Measurements from ENCODE around the gene CABP2.

CABP2 gene

DNA sequence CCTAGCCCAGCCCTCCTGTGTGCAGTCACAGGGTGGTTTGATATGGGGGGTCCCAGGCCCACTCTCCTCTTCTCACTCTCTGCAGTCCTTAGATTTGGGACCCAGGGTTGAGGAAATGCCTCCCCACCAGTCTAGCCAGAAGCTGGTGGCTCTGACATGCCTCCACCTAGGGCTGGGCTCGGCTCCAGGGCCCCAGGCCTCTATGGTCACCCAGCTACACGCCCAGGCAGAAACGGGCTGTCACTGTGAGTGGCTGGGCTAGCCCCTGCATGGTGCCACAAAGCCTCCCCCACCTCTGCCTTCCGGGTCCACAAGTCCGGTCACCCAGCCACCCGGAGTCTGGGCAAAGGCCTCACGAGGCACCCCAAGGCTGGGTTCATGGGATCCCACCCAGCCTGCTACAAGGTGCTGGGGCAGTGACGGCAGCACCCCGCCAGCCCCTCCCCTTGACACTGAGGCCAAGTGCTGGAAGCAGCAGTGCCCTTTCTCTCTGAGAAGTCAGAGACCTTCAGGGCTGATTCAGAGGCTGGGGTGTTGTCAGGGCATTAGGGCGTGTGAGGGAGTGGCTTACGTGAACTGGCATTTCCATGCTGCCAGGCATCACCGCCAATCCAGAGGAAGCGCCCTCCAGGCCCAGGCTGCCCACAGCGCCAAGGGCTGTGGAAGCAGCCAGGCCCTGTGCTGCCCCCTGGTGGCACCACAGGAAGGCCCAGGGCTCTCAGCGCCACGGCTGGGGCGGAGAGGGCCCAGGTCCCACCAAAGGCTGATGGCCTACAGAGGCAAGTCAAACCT lies 17.4 kb downstream of the CABP2 start (continued):
- TF ChIP-seq ZNF776 (tag by site-specific recombination; IDR thresholded peaks at IDR 0.05; ENCODE audit: borderline replicate concordance) = no peak
- no peak for TF ChIP-seq ZNF549 (tag by site-specific recombination; IDR thresholded peaks at IDR 0.05)
- peak; percentile 72 for TF ChIP-seq ZNF561 (tag by site-specific recombination; IDR thresholded peaks at IDR 0.05; ENCODE audit: borderline replicate concordance)
- no peak for TF ChIP-seq HOXC10 (CRISPR knock-in tag; IDR thresholded peaks at IDR 0.05)
- TF ChIP-seq ZNF146 (tag by site-specific recombination; IDR thresholded peaks at IDR 0.05) = no peak
- TF ChIP-seq ZNF248 (tag by site-specific recombination; IDR thresholded peaks at IDR 0.05) = no peak
- TF ChIP-seq, protein P1, sequence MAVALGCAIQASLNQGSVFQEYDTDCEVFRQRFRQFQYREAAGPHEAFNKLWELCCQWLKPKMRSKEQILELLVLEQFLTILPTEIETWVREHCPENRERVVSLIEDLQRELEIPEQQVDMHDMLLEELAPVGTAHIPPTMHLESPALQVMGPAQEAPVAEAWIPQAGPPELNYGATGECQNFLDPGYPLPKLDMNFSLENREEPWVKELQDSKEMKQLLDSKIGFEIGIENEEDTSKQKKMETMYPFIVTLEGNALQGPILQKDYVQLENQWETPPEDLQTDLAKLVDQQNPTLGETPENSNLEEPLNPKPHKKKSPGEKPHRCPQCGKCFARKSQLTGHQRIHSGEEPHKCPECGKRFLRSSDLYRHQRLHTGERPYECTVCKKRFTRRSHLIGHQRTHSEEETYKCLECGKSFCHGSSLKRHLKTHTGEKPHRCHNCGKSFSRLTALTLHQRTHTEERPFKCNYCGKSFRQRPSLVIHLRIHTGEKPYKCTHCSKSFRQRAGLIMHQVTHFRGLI (tag by site-specific recombination; IDR thresholded peaks at IDR 0.05) = peak; percentile 43; the same call in 1 of the 2 replicates
- peak; percentile 39 for TF ChIP-seq SP3 (tag by site-specific recombination; IDR thresholded peaks at IDR 0.05)
- TF ChIP-seq KLF10 (tag by site-specific recombination; IDR thresholded peaks at IDR 0.05) = peak; percentile 28; the same call in 1 of the 2 replicates
- no peak for TF ChIP-seq ZFP41 (tag by site-specific recombination; IDR thresholded peaks at IDR 0.05; ENCODE audit: borderline replicate concordance)
- TF ChIP-seq, protein P2, sequence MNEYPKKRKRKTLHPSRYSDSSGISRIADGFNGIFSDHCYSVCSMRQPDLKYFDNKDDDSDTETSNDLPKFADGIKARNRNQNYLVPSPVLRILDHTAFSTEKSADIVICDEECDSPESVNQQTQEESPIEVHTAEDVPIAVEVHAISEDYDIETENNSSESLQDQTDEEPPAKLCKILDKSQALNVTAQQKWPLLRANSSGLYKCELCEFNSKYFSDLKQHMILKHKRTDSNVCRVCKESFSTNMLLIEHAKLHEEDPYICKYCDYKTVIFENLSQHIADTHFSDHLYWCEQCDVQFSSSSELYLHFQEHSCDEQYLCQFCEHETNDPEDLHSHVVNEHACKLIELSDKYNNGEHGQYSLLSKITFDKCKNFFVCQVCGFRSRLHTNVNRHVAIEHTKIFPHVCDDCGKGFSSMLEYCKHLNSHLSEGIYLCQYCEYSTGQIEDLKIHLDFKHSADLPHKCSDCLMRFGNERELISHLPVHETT (tag by site-specific recombination; IDR thresholded peaks at IDR 0.05) = 0 out of 2 replicates have a peak, but pooled peaks have one; percentile 26
- no peak for TF ChIP-seq ZNF174 (tag by site-specific recombination; IDR thresholded peaks at IDR 0.05)
- no peak for TF ChIP-seq ZNF214 (tag by site-specific recombination; IDR thresholded peaks at IDR 0.05; ENCODE audit: borderline replicate concordance)
- peak; percentile 24; the same call in 1 of the 2 replicates for TF ChIP-seq ZEB2 (tag by site-specific recombination; IDR thresholded peaks at IDR 0.05)

DNA sequence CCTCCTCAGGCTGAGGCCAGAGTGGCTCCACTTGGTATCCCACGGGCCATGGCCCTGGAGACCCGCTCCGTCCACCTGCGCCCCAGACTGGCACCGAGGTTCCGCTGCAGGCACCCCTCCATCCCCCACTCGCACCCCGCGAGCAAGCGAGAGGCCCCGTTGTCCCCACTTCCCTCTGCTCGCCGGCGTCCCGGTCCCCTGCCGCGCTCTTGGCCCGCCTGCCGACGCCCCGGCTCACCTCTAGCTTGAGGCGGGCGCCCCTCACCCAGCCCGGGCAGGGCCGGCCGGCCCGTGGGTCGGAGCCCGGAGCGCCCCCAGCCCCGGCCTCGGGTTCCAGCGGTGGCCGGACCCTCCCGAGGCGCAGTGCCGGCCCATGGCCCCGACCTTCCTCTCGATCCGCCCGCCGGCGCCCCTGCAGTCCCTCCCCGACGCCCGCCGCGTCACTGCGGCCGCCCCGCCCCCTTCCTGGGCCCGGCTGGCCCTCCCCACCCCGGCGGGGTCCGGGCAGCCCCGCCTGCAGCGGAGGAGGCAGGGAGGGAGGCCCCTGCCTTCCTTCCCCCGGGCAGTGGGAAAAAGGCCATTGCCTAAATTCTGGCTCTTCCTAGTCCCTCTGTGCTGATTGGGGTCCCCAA lies 18.2 kb downstream of the CABP2 start, which contains the start of gene PITPNM1:
Gene PITPNM1, minus strand, starts transcription at position 414 of the 632 bp plus-strand sequence. CDS start 1,183 bp downstream, outside the sequence.
- H3K4me3 ChIP-seq (ENCODE audit: low read depth, low read length) = peak within 1 kb of the TSS; percentile 61
- POLR2A ChIA-PET = interaction anchor here (0.6 to 2.2 kb wide), 4 partner anchors 22 to 301 kb away, joined by 3 to 12 read pairs (median 4); partner anchors contain the start of genes AIP, PPP1CA and TMEM134
- H3K36me3 ChIP-seq (ENCODE audit: control insufficient read depth in 2 of 2, insufficient read depth in 1 of 2, low read length in 2 of 2) = peaks cover 0 to 36% of the 10 kb centered on the region in 2 experiments; a peak in 1 of 3 replicates
- no peaks in the 10 kb centered on the region for H3K9me3 ChIP-seq (ENCODE audit: control insufficient read depth, insufficient read depth, low read depth, low read length)
- H3K4me1 ChIP-seq (ENCODE audit: control insufficient read depth, insufficient read depth, low read length) = no peaks in the 10 kb centered on the region
- peak within 1 kb of the TSS; percentile 57 for H3K27ac ChIP-seq (ENCODE audit: extremely low read depth, low read depth, low read length)
- CTCF ChIA-PET = interaction anchor here (0.6 to 1.7 kb wide), 7 partner anchors 12 to 150 kb away, joined by 3 to 6 read pairs (median 4); partner anchors contain the start of genes GSTP1, PPP1CA and RAD9A
- TF ChIP-seq, protein P3, sequence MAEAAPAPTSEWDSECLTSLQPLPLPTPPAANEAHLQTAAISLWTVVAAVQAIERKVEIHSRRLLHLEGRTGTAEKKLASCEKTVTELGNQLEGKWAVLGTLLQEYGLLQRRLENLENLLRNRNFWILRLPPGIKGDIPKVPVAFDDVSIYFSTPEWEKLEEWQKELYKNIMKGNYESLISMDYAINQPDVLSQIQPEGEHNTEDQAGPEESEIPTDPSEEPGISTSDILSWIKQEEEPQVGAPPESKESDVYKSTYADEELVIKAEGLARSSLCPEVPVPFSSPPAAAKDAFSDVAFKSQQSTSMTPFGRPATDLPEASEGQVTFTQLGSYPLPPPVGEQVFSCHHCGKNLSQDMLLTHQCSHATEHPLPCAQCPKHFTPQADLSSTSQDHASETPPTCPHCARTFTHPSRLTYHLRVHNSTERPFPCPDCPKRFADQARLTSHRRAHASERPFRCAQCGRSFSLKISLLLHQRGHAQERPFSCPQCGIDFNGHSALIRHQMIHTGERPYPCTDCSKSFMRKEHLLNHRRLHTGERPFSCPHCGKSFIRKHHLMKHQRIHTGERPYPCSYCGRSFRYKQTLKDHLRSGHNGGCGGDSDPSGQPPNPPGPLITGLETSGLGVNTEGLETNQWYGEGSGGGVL (tag by site-specific recombination; IDR thresholded peaks at IDR 0.05) = peak; percentile 70
- TF ChIP-seq GLIS2 (tag by site-specific recombination; IDR thresholded peaks at IDR 0.05) (peak; percentile 11; the same call in 1 of the 2 replicates), ZNF600 (tag by site-specific recombination; IDR thresholded peaks at IDR 0.05) (0 out of 2 replicates have a peak, but pooled peaks have one; percentile 16), EGR2 (tag by site-specific recombination; IDR thresholded peaks at IDR 0.05; ENCODE audit: low read depth) (no peak), IKZF3 (tag by site-specific recombination; IDR thresholded peaks at IDR 0.05) (0 out of 2 replicates have a peak, but pooled peaks have one; percentile 18), SCRT1 (tag by site-specific recombination; IDR thresholded peaks at IDR 0.05; ENCODE audit: borderline replicate concordance) (no peak), ZNF114 (tag by site-specific recombination; IDR thresholded peaks at IDR 0.05) (no peak), ZNF423 (tag by site-specific recombination; IDR thresholded peaks at IDR 0.05) (0 out of 2 replicates have a peak, but pooled peaks have one; percentile 32), ZNF354C (tag by site-specific recombination; IDR thresholded peaks at IDR 0.05; ENCODE audit: borderline replicate concordance, low read depth) (no peak), ZNF830 (tag by site-specific recombination; IDR thresholded peaks at IDR 0.05; ENCODE audit: low read depth) (no peak), ZNF624 (tag by site-specific recombination; IDR thresholded peaks at IDR 0.05) (no peak), ZNF311 (tag by site-specific recombination; IDR thresholded peaks at IDR 0.05; ENCODE audit: borderline replicate concordance) (no peak), ZIC2 (tag by site-specific recombination; IDR thresholded peaks at IDR 0.05) (peak; percentile 57; the same call in 1 of the 2 replicates)
- TF ChIP-seq, protein P4, sequence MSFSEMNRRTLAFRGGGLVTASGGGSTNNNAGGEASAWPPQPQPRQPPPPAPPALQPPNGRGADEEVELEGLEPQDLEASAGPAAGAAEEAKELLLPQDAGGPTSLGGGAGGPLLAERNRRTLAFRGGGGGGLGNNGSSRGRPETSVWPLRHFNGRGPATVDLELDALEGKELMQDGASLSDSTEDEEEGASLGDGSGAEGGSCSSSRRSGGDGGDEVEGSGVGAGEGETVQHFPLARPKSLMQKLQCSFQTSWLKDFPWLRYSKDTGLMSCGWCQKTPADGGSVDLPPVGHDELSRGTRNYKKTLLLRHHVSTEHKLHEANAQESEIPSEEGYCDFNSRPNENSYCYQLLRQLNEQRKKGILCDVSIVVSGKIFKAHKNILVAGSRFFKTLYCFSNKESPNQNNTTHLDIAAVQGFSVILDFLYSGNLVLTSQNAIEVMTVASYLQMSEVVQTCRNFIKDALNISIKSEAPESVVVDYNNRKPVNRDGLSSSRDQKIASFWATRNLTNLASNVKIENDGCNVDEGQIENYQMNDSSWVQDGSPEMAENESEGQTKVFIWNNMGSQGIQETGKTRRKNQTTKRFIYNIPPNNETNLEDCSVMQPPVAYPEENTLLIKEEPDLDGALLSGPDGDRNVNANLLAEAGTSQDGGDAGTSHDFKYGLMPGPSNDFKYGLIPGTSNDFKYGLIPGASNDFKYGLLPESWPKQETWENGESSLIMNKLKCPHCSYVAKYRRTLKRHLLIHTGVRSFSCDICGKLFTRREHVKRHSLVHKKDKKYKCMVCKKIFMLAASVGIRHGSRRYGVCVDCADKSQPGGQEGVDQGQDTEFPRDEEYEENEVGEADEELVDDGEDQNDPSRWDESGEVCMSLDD (tag by site-specific recombination; IDR thresholded peaks at IDR 0.05) = peak; percentile 82; the same call in 1 of the 2 replicates

Measured in HEK293 (cell line).